OCI-LY3 (cell line): Measurements from ENCODE around the gene CAMTA1.

Source experiments
- CTCF ChIP-seq: fragments of 200-600, 300-600 bp; sonication (generic); IDR thresholded peaks from 2 replicates; pipeline ENCODE4 v1.5.1; 2014; ENCODE audit warnings: antibody characterized with exemption, low read length, low read depth
- EZH2phosphoT487 ChIP-seq: fragments of 200-600 bp; shearing (Covaris generic); IDR thresholded peaks from 2 replicates; pipeline ENCODE4 v1.6.1; 2018; ENCODE audit warnings: antibody characterized with exemption, mixed run types, low read depth

GRCh38 chr1:6862906-6863305 is 77.7 kb downstream of the CAMTA1 start:
- TF ChIP-seq CTCF (no peak), EZH2phosphoT487 (no peak)
